ENCODE results near the gene HNF1B. TPM values are rescaled to one million over a fixed set of nuclear protein-coding genes. Genes with fewer than 3 reads are reported as not detected.

The HNF1B gene
- total RNA-seq, 3 donors from 2014 or later (not counting 1 experiment from before 2014, with no cell fraction given), result not detected

GRCh38 chr17:37735165-37735564, 9.7 kb downstream of the HNF1B start:
- intact Hi-C loops (cut with micrococcal nuclease), result no loop called here
- Histone ChIP-seq H3K27me3 (ENCODE audit: control insufficient read depth, insufficient read depth, low read length) (peaks cover 30% of the 10 kb centered on the region), H3K9me3 (ENCODE audit: control insufficient read depth, insufficient read depth, low read length) (no peaks in the 10 kb centered on the region), H3K4me3 (ENCODE audit: low read length) (no peak overlapping the region), H3K27ac (ENCODE audit: low read length) (no peak overlapping the region), H3K36me3 (ENCODE audit: control insufficient read depth, insufficient read depth, low read length) (no peaks in the 10 kb centered on the region), H3K4me1 (ENCODE audit: control insufficient read depth, insufficient read depth, low read length) (no peaks in the 10 kb centered on the region)
- Mint-ChIP-seq H3K9me3 (no peaks in the 10 kb centered on the region), H3K4me3 (no peak overlapping the region), H3K27me3 (ENCODE audit: low read depth in 2 of 2) (peaks cover 35 to 38% of the 10 kb centered on the region in 2 donors), H3K27ac (no peak overlapping the region), H3K36me3 (no peaks in the 10 kb centered on the region), H3K4me1 (no peaks in the 10 kb centered on the region)
- DNase-seq (no peak), ATAC-seq (no peak)
- TF ChIP-seq, protein P1, sequence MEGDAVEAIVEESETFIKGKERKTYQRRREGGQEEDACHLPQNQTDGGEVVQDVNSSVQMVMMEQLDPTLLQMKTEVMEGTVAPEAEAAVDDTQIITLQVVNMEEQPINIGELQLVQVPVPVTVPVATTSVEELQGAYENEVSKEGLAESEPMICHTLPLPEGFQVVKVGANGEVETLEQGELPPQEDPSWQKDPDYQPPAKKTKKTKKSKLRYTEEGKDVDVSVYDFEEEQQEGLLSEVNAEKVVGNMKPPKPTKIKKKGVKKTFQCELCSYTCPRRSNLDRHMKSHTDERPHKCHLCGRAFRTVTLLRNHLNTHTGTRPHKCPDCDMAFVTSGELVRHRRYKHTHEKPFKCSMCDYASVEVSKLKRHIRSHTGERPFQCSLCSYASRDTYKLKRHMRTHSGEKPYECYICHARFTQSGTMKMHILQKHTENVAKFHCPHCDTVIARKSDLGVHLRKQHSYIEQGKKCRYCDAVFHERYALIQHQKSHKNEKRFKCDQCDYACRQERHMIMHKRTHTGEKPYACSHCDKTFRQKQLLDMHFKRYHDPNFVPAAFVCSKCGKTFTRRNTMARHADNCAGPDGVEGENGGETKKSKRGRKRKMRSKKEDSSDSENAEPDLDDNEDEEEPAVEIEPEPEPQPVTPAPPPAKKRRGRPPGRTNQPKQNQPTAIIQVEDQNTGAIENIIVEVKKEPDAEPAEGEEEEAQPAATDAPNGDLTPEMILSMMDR (IDR thresholded peaks at IDR 0.05), result no peak
- WGBS (ENCODE audit: insufficient coverage), result 87% methylated on average over 4 of the region's 4 CpGs

- Histone ChIP-seq H3K9me3 (ENCODE audit: control insufficient read depth, insufficient read depth, low read length) (no peaks in the 10 kb centered on the region), H3K27me3 (ENCODE audit: control insufficient read depth, insufficient read depth, low read length) (peaks cover 9% of the 10 kb centered on the region), H3K4me1 (ENCODE audit: control insufficient read depth, insufficient read depth, low read length) (no peaks in the 10 kb centered on the region), H3K36me3 (ENCODE audit: control insufficient read depth, insufficient read depth, low read length) (no peaks in the 10 kb centered on the region), H3K27ac (ENCODE audit: low read length) (no peak overlapping the region), H3K4me3 (ENCODE audit: low read length) (no peak overlapping the region)
- no peaks in the 10 kb centered on the region for H3K36me3 Mint-ChIP-seq
- TF ChIP-seq, protein P1 (IDR thresholded peaks at IDR 0.05), result no peak
- 86% methylated on average over 4 of the region's 4 CpGs for WGBS (ENCODE audit: insufficient coverage)
- intact Hi-C loops (cut with micrococcal nuclease), result no loop called here
- H3K4me3 Mint-ChIP-seq, result no peak overlapping the region
- H3K9me3 Mint-ChIP-seq, result no peaks in the 10 kb centered on the region
- no peak for DNase-seq
- peaks cover 11 to 15% of the 10 kb centered on the region in 2 donors for H3K27me3 Mint-ChIP-seq (ENCODE audit: low read depth in 2 of 2)
- ATAC-seq, result no peak
- H3K27ac Mint-ChIP-seq, result no peak overlapping the region
- no peaks in the 10 kb centered on the region for H3K4me1 Mint-ChIP-seq
Observed at GRCh38 chr17:37732316-37732715, 12.5 kb downstream of the HNF1B start.

- no peak overlapping the region for H3K27ac ChIP-seq (ENCODE audit: low read length)
- no peaks in the 10 kb centered on the region for H3K4me1 ChIP-seq (ENCODE audit: control insufficient read depth, insufficient read depth, low read length)
- no peak overlapping the region for H3K4me3 Mint-ChIP-seq
- intact Hi-C loops (cut with micrococcal nuclease), result no loop called here
- H3K36me3 Mint-ChIP-seq, result no peaks in the 10 kb centered on the region
- no peak overlapping the region for H3K4me3 ChIP-seq (ENCODE audit: low read length)
- H3K36me3 ChIP-seq (ENCODE audit: control insufficient read depth, insufficient read depth, low read length), result no peaks in the 10 kb centered on the region
- no peaks in the 10 kb centered on the region for H3K4me1 Mint-ChIP-seq
- DNase-seq (no peak), ATAC-seq (no peak)
- H3K27ac Mint-ChIP-seq, result no peak overlapping the region
- peaks cover 2% of the 10 kb centered on the region for H3K27me3 ChIP-seq (ENCODE audit: control insufficient read depth, insufficient read depth, low read length)
- TF ChIP-seq, protein P1 (IDR thresholded peaks at IDR 0.05), result no peak
- WGBS (ENCODE audit: insufficient coverage), result 94% methylated on average over 12 of the region's 12 CpGs
- no peaks in the 10 kb centered on the region for H3K9me3 Mint-ChIP-seq
- peaks cover 0 to 4% of the 10 kb centered on the region in 2 donors for H3K27me3 Mint-ChIP-seq (ENCODE audit: low read depth in 2 of 2)
- H3K9me3 ChIP-seq (ENCODE audit: control insufficient read depth, insufficient read depth, low read length), result no peaks in the 10 kb centered on the region
Observed at GRCh38 chr17:37731056-37731455, 13.8 kb downstream of the HNF1B start.

- intact Hi-C loops (cut with micrococcal nuclease), result no loop called here
- no peak overlapping the region for H3K4me3 ChIP-seq (ENCODE audit: low read length)
- H3K4me1 Mint-ChIP-seq, result no peaks in the 10 kb centered on the region
- H3K4me3 Mint-ChIP-seq, result no peak overlapping the region
- H3K27ac Mint-ChIP-seq, result no peak overlapping the region
- no peak for DNase-seq
- WGBS (ENCODE audit: insufficient coverage), result 65% methylated on average over 6 of the region's 6 CpGs
- no peaks in the 10 kb centered on the region for H3K9me3 ChIP-seq (ENCODE audit: control insufficient read depth, insufficient read depth, low read length)
- TF ChIP-seq, protein P1 (IDR thresholded peaks at IDR 0.05), result no peak
- no peaks in the 10 kb centered on the region for H3K27me3 ChIP-seq (ENCODE audit: control insufficient read depth, insufficient read depth, low read length)
- no peak overlapping the region for H3K27ac ChIP-seq (ENCODE audit: low read length)
- H3K4me1 ChIP-seq (ENCODE audit: control insufficient read depth, insufficient read depth, low read length), result no peaks in the 10 kb centered on the region
- H3K9me3 Mint-ChIP-seq, result no peaks in the 10 kb centered on the region
- H3K36me3 Mint-ChIP-seq, result no peaks in the 10 kb centered on the region
- peaks cover 0 to 9% of the 10 kb centered on the region in 2 donors for H3K27me3 Mint-ChIP-seq (ENCODE audit: low read depth in 2 of 2)
- no peaks in the 10 kb centered on the region for H3K36me3 ChIP-seq (ENCODE audit: control insufficient read depth, insufficient read depth, low read length)
- no peak for ATAC-seq
Observed at GRCh38 chr17:37729905-37730304, 15.0 kb downstream of the HNF1B start.

Data from natural killer cell (primary cell).